ENCODE results near the gene KCNA4. TPM values are rescaled to one million over a fixed set of nuclear protein-coding genes. Genes with fewer than 3 reads are reported as not detected.
"Not testable (repeated sequence)": the region's sequence is repeated elsewhere in the genome, so short reads cannot be mapped to it uniquely, and the experiment has no call there.

The KCNA4 gene
- total RNA-seq (2014; rRNA removed; shearing (Covaris generic)): not detected in 2 replicates

DNA sequence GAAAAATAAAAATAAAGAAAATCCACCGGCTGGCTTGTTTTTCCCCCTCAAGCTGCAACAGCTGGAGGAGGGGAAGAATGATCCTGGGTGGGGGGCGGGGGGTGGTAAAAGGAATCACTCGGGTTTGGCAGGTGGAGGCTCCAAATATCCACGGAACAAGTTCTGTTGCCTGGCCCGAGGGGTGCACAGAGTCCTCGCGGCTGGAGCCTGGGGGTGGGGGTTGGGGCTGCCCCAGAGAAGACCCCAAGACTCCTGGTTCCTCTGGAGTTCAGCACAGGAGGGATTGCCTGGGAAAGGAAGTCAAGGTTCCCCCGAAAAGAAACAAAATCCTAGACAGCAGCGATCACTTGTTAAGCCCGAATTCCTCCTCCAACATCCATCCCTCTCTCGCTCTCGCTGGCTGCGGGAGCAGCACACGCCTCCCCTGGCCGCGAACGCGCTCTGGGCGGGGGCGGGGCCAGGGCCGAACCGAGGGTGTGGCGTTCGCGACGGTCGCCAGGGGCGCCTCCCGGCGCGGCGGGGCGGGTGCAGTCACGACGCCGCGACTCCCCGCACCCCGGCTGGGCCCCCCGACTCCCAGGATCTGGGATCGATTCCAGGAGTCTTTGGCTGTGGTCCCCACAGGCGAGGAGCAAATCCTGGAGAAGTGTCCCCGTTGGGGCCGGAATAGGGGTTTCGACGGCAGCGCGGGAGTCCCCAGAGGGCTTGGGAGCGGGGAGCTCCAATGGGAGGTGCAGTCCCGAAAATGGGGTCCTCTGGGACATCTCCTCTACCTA, at the start of gene KCNA4:
Gene KCNA4 (minus strand): TSS at position 443 of the 776 bp plus-strand sequence. CDS start 4,352 bp downstream, outside the sequence.
- DNase-seq (ENCODE audit: low read depth in 1 of 2, low spot score in 2 of 2): no peak
- no peaks in the 10 kb centered on the region for H3K36me3 ChIP-seq
- H3K9me3 ChIP-seq (replicated peaks): no peaks in the 10 kb centered on the region
- H3K27me3 ChIP-seq (replicated peaks): peaks cover 18% of the 10 kb centered on the region
- no peaks in the 10 kb centered on the region for H3K4me1 ChIP-seq (replicated peaks)
- H3K4me3 ChIP-seq: no peak within 1 kb of the TSS
- H3K27ac ChIP-seq: no peak within 1 kb of the TSS

DNA sequence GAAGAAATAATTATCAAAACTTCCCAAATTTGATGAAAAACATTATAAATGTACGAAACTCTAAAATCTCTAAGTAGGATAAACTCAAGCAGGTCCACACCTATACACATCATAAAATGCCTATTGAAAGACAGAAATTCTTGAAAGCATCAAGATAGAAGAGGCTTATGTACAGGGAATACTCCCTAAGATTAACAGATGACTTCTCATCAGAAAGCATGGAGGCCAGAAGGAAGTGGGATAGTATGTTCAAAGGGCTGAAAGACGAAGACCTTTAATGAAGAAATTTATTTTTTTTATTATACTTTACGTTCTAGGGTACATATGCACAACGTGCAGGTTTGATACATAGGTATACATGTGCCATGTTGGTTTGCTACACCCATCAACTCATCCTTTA, 45.3 kb upstream of the KCNA4 start:
- Histone ChIP-seq H3K27me3 (replicated peaks) (no peaks in the 10 kb centered on the region), H3K4me1 (replicated peaks) (no peaks in the 10 kb centered on the region), H3K4me3 (no peak overlapping the region), H3K27ac (no peak overlapping the region), H3K9me3 (replicated peaks) (no peaks in the 10 kb centered on the region; the same call in 1 of the 2 replicates), H3K36me3 (no peaks in the 10 kb centered on the region)
- no peak for DNase-seq (ENCODE audit: low read depth in 1 of 2, low spot score in 2 of 2)

DNA sequence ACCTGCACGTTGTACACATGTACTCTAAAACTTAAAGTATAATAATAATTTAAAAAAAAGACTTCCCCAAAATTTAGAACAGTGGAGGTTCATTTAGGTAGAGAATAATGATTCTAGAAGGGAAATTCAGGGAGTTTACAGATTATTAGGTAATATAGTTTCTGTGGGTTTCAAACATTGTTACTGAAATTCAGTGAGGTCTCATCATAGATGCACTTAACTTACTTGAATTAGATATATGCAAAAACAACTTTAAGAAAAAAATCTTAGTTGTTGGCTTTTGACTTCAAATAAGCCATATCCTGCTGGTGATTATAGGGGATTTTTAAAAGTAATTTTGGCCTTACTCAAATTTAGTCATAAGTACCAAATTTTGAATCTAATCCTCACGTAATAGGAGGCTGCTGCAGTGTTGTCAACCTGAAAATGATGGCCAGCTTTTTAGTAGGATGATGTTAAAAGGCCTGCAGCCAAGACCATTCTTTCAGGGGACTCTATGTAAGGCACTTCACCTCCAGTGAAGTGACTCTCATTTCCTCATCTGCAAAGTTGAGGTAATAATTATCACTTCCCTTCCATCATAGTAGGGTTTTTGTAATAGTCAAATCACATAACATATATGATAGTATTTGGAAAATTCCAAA, 42.5 kb upstream of the KCNA4 start:
- Histone ChIP-seq H3K9me3 (replicated peaks) (no peaks in the 10 kb centered on the region; the same call in 1 of the 2 replicates), H3K27me3 (replicated peaks) (no peaks in the 10 kb centered on the region), H3K27ac (no peak overlapping the region), H3K4me1 (replicated peaks) (no peaks in the 10 kb centered on the region), H3K36me3 (no peaks in the 10 kb centered on the region), H3K4me3 (no peak overlapping the region)
- DNase-seq (ENCODE audit: low read depth in 1 of 2, low spot score in 2 of 2): no peak

DNA sequence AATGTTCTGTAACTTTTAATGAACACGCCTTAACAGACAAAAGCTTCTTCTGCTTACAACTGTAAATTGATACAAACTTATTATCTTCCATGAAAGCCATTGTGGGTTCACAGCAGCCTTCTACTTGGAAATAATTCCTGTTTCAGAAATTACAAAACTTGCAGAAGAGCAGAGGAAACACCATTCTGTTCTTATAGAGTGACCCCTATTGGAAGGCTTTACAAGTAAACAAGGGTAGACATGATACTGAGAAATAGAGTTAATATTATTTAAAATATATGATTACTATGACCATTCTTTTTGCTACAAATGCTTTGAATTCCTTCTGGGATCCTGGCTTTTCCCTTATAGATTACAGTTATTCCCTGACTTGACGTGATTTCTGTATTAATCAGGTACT, 32.4 kb upstream of the KCNA4 start:
- no peak overlapping the region for H3K27ac ChIP-seq
- no peaks in the 10 kb centered on the region for H3K4me1 ChIP-seq (replicated peaks)
- no peaks in the 10 kb centered on the region for H3K9me3 ChIP-seq (replicated peaks)
- H3K27me3 ChIP-seq (replicated peaks): no peaks in the 10 kb centered on the region
- no peaks in the 10 kb centered on the region for H3K36me3 ChIP-seq
- no peak overlapping the region for H3K4me3 ChIP-seq
- no peak for DNase-seq (ENCODE audit: low read depth in 1 of 2, low spot score in 2 of 2)

DNA sequence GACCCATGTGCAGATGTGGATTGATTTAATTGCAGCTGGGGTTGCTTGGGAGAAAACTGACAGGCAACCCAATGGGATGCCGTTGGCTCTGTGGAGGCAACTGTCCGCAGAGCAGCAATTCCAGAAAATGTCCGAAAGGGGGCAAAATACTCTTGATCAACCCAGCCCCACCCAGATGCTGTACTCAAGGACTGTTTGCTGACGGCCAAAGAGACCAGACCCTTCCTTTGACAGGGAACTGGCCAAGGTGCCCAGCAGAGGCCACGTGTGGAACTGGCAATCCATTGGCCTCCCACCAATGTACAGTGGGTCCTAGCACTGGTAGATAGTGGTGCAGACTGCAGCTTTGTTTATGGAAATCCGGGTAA, 29.7 kb upstream of the KCNA4 start:
- Histone ChIP-seq H3K27ac (no peak overlapping the region), H3K4me1 (replicated peaks) (no peaks in the 10 kb centered on the region), H3K9me3 (replicated peaks) (no peaks in the 10 kb centered on the region), H3K4me3 (no peak overlapping the region), H3K36me3 (no peaks in the 10 kb centered on the region), H3K27me3 (replicated peaks) (no peaks in the 10 kb centered on the region)
- DNase-seq (ENCODE audit: low read depth in 1 of 2, low spot score in 2 of 2): no peak

DNA sequence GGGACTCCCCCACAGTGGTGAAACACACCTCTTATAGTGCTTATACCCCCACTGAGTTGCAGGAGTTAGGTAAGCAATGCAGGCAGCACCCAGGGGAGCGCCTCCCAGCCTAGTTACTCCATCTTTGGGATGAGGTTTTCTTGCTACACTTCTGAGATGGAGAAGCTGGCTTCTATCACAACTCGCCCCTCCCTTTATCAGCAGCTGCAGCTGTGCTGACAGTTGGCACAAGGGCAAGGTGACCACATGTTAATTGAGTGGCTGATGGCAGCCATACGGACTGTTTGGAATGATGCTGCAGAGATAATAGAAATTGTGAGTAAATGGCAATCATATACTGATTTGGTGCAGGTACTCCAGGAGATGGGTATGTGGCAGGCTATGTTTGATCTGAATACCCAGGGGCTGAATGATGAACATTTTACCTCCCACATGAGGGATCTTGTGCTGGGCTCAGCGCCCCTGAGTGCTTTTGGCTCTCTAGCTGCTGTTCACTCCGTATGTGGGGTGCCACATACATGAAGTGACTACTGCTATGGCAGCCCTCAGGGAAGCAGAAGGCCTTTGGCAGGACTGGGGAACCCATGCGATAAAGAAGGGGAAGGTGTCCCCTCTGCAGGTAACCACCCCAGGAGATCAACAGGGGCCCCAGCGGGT, 29.2 kb upstream of the KCNA4 start:
- H3K4me1 ChIP-seq (replicated peaks): no peaks in the 10 kb centered on the region
- H3K4me3 ChIP-seq: no peak overlapping the region
- no peak for DNase-seq (ENCODE audit: low read depth in 1 of 2, low spot score in 2 of 2)
- no peak overlapping the region for H3K27ac ChIP-seq
- no peaks in the 10 kb centered on the region for H3K27me3 ChIP-seq (replicated peaks)
- no peaks in the 10 kb centered on the region for H3K36me3 ChIP-seq
- H3K9me3 ChIP-seq (replicated peaks): no peaks in the 10 kb centered on the region

DNA sequence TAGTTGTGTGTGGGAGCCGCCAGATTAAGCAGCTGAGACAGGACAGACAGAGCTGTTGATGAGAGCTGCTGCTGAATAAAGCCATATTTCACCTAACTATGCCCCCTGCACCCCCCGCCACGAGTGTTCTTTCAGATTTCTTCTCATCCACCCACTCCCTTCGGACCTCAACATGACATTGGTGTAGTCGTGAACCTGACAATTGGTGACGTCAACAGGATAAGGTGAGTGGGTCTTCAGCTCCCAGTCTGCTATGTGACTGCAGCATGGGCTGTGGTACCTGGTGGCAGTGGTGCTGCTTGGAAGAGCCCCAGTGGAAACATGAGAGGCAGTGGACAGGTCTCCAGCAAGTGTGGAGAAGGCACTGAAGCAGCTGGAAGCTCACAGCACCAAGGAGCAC, 28.3 kb upstream of the KCNA4 start:
- no peaks in the 10 kb centered on the region for H3K36me3 ChIP-seq
- no peak overlapping the region for H3K4me3 ChIP-seq
- H3K4me1 ChIP-seq (replicated peaks): no peaks in the 10 kb centered on the region
- H3K27me3 ChIP-seq (replicated peaks): no peaks in the 10 kb centered on the region
- no peak for DNase-seq (ENCODE audit: low read depth in 1 of 2, low spot score in 2 of 2)
- H3K27ac ChIP-seq: no peak overlapping the region
- no peaks in the 10 kb centered on the region for H3K9me3 ChIP-seq (replicated peaks)

DNA sequence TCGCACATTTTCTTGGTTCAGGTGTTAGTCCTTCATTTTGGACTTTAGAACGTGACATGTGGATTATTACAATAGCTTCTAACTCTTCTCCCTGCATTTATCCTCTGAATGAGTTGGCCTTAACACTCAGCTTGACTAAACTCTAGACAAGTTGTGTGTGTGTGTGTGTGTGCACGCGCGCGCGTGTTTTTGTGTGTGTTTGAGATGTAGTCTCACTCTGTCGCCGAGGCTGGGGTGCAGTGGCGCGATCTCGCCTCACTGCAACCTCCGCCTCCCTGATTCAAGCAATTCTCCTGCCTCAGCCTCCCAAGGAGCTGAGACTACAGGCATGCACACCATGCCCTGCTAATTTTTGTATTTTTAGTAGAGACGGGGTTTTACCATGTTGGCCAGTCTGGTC, 24.3 kb upstream of the KCNA4 start:
- H3K27ac ChIP-seq: no peak overlapping the region
- H3K4me3 ChIP-seq: no peak overlapping the region
- H3K4me1 ChIP-seq (replicated peaks): no peaks in the 10 kb centered on the region
- no peaks in the 10 kb centered on the region for H3K9me3 ChIP-seq (replicated peaks)
- H3K36me3 ChIP-seq: no peaks in the 10 kb centered on the region
- no peak for DNase-seq (ENCODE audit: low read depth in 1 of 2, low spot score in 2 of 2)
- no peaks in the 10 kb centered on the region for H3K27me3 ChIP-seq (replicated peaks)

DNA sequence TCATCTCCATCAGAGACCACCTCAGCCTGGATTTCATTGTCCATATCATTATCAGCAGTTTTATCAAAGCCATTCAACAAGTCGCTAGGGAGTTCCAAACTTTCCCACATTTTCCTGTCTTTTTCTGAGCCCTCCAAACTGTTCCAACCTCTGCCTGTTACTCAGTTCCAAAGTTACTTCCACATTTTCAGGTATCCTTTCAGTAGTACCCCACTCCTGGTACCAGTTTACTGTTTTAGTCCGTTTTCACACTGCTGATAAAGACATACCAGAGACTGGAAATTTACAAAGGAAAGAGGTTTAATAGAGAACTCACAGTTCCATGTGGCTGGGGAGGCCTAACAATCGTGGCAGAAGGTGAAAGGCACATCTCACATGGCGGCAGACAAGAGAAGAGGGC, 17.9 kb upstream of the KCNA4 start:
- not testable (repeated sequence) for H3K4me3 ChIP-seq; H3K9me3 ChIP-seq (replicated peaks); H3K27ac ChIP-seq; H3K36me3 ChIP-seq; H3K27me3 ChIP-seq (replicated peaks); H3K4me1 ChIP-seq (replicated peaks); DNase-seq (ENCODE audit: low read depth in 1 of 2, low spot score in 2 of 2)

DNA sequence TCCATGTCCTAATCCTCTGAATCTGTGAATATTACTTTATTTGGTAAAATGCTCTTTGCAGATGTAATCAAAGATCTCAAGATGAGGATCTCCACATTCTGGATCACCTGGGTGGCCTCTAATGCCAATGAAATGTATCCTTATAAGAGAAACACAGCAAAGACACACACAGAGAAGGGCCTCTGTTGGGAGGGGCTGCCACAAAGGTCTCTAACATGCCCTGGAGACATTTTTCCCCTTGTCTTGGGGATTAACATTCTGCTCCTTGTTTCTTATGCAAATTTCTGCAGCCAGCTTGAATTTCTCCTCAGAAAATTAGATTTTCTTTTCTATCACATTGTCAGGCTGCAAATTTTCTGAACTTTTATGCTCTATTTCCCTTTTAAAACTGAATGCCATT, 17.3 kb upstream of the KCNA4 start:
- not testable (repeated sequence) for DNase-seq (ENCODE audit: low read depth in 1 of 2, low spot score in 2 of 2)

DNA sequence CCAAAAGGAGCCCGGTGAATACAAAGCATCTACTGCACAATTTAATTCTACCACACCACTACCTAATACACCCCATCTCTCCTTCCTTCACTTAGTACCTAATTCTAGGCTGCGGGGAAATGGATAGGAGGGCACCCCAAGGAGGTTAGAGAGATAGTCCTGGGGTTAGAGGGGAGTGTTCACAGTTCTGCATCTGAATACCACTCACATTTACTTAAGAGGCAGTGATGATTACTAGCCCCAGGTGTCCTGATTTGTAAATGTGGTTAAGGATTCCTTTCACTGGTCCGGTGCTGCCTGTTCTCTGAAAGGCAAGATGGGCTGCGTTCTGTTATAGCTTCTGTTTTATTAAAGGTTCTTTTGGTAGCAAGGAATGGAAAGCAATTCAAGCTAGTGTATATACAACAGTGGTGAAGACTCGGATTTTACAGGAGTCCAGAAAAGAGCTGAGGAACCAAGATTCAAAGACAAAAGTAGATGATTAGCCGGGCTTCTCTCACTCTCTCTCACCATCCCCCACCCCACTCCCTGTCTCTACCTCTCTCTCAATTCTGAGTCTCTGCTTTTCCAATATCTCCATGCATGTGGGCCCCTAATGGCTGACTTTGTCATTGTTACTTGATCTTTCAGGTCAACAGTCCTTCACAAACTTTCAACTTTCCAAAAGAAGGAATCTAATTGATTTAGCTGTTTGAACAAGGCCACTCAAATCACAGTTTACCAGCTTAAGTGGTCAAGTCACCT, 8.7 kb upstream of the KCNA4 start:
- H3K4me3 ChIP-seq: no peak overlapping the region
- no peak for DNase-seq (ENCODE audit: low read depth in 1 of 2, low spot score in 2 of 2)
- H3K9me3 ChIP-seq (replicated peaks): no peaks in the 10 kb centered on the region
- no peaks in the 10 kb centered on the region for H3K36me3 ChIP-seq
- no peak overlapping the region for H3K27ac ChIP-seq
- H3K4me1 ChIP-seq (replicated peaks): no peaks in the 10 kb centered on the region
- H3K27me3 ChIP-seq (replicated peaks): no peaks in the 10 kb centered on the region

More for the DNA sequence above, 17.3 kb upstream of the KCNA4 start:
- not testable (repeated sequence) for H3K4me3 ChIP-seq; H3K9me3 ChIP-seq (replicated peaks); H3K36me3 ChIP-seq; H3K4me1 ChIP-seq (replicated peaks); H3K27ac ChIP-seq; H3K27me3 ChIP-seq (replicated peaks)

DNA sequence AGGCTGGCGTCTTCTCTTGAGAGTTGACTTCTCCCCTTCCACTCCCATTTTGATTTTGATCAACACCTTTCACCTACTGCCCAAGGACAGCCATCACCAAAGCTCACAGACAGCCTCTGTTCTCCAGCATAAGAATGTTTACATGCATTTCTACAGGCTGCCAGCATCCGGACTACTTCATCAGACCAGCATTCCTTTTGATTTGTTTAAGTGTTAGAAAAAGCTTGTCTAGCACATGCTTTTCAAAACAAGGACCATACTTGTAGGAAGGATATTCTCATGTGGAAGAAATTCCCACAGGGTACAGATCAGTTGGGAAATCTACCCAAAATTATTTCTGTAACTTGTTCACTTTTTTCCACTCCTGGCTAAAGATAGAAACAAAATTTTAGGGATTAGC, 6.2 kb upstream of the KCNA4 start:
- Histone ChIP-seq H3K4me3 (no peak overlapping the region), H3K27ac (no peak overlapping the region), H3K4me1 (replicated peaks) (no peaks in the 10 kb centered on the region), H3K9me3 (replicated peaks) (no peaks in the 10 kb centered on the region), H3K27me3 (replicated peaks) (no peaks in the 10 kb centered on the region), H3K36me3 (no peaks in the 10 kb centered on the region)
- DNase-seq (ENCODE audit: low read depth in 1 of 2, low spot score in 2 of 2): no peak

DNA sequence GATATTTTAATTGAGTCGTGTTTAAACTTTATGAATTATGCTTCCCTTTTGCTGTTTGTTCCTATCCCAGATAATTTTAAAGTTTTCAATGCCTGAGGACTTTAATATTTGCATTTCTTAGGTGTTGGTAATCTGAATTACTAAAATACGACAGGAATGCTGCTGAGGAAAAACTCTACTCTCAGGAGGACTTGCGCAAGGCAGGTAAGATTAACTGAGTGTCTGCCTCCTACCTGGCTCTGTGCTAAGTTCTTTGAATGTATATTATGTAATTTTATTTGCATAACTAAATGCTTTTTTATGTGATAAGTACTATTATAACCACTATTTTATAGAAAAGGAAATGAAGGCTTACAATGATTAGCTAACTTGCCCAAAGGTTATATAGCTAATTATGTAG, 2.7 kb upstream of the KCNA4 start:
- no peak overlapping the region for H3K27ac ChIP-seq
- H3K4me3 ChIP-seq: no peak overlapping the region
- H3K4me1 ChIP-seq (replicated peaks): no peaks in the 10 kb centered on the region
- H3K36me3 ChIP-seq: no peaks in the 10 kb centered on the region
- H3K9me3 ChIP-seq (replicated peaks): no peaks in the 10 kb centered on the region
- no peak for DNase-seq (ENCODE audit: low read depth in 1 of 2, low spot score in 2 of 2)
- H3K27me3 ChIP-seq (replicated peaks): peaks cover 18% of the 10 kb centered on the region

DNA sequence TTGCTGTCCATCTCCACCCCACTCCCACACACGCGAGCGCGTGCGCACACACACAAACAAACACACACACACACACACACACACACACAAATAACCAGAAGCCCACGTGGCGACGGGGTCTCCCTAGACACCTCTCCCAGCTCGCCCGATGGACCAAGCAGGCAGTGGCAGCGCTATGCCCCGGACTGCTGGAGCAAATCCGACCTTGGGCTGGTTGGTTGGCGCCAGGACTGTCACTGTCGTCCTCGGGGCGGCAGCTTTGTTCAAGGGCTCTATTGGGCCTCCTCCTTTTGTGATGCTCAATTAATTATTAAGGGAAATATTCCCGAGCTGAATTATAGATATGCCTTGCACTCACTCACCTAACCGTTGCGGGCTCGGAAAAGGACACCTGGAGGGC, 1.7 kb upstream of the KCNA4 start:
- Histone ChIP-seq H3K4me3 (no peak overlapping the region), H3K4me1 (replicated peaks) (no peaks in the 10 kb centered on the region), H3K27ac (no peak overlapping the region), H3K9me3 (replicated peaks) (no peaks in the 10 kb centered on the region), H3K27me3 (replicated peaks) (peaks cover 18% of the 10 kb centered on the region), H3K36me3 (no peaks in the 10 kb centered on the region)
- DNase-seq (ENCODE audit: low read depth in 1 of 2, low spot score in 2 of 2): no peak
